Measurements from ENCODE around the gene IL17C. TPM values are rescaled to one million over a fixed set of nuclear protein-coding genes. Genes with fewer than 3 reads are reported as not detected.
A peak's percentile ranks its signal among the peaks of the same experiment; 100 is the strongest.

Gene IL17C
- total and polyA plus RNA-seq, 10 of the 15 experiments (the other 5 are each of a cell fraction or from before 2014, with no cell fraction given) = not detected

DNA sequence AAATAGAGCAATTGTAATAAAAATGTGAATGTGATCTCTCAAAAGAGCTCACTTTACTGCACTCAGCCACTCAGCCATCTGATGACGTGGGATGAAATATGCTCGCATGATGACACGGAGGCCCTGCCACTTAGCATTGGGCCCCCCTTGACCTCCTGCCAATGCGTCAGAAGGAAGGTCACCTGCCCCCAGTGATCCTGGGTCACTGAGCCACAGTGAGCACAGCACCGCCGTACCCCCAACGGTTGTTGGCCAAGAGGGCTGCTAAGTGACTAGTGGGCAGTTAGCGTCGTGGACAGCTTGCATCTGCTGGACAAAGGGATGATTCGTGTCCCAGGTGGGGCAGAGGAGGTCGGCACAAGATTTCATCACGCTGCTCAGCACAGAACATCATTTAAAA lies 45.3 kb upstream of the IL17C start:
- peaks cover 4% of the 10 kb centered on the region for H3K4me1 ChIP-seq (ENCODE audit: control insufficient read depth, insufficient read depth, low read length)
- no TSS peak for BruUV-seq (replicated peaks)
- WGBS (ENCODE audit: insufficient coverage, insufficient replicate concordance, low lambda C conversion rate, missing lambda C conversion rate) = 99% methylated on average over 12 of the region's 12 CpGs
- ChIA-PET RAD21 (ENCODE audit: unreplicated experiment) (interaction anchor here (2.0 kb wide), 1 partner anchor 40 kb away, joined by 7 read pairs; no protein-coding TSS in a partner anchor), POLR2A (interaction anchor here (0.5 kb wide), 1 partner anchor 204 kb away, joined by 6 read pairs; no protein-coding TSS in a partner anchor), SMC1A (ENCODE audit: uncharacterized antibody, unreplicated experiment) (no interaction called here), CTCF (interaction anchor here (1.4 kb wide), 1 partner anchor 15 kb away, joined by 5 read pairs; no protein-coding TSS in a partner anchor)
- peaks cover 6 to 19% of the 10 kb centered on the region in 2 experiments; a peak in 3 of 4 replicates for H3K36me3 ChIP-seq (ENCODE audit: control insufficient read depth in 2 of 2, insufficient read depth in 2 of 2, low read length in 1 of 2)
- ATAC-seq (no peak), DNase-seq (ENCODE audit: low read depth, low spot score) (no peak), FAIRE-seq (no peak)
- no peak overlapping the region for H3K27ac ChIP-seq (ENCODE audit: control insufficient read depth, insufficient read depth)
- no peak overlapping the region for H3K4me2 ChIP-seq (ENCODE audit: control insufficient read depth, insufficient read depth)
- intact Hi-C loops (cut with micrococcal nuclease; ENCODE audit: unreplicated experiment) (no loop called here), in situ Hi-C loops (cut with MboI) (no loop called here)
- H3K79me2 ChIP-seq (ENCODE audit: control insufficient read depth, insufficient read depth, low read length) = peaks cover 15% of the 10 kb centered on the region
- H3K27me3 ChIP-seq (replicated peaks in 1 of 2; ENCODE audit: control insufficient read depth in 2 of 2, insufficient read depth in 2 of 2, low read length in 1 of 2) = no peaks in the 10 kb centered on the region
- no peaks in the 10 kb centered on the region for H4K20me1 ChIP-seq (ENCODE audit: control insufficient read depth, insufficient read depth)
- no peak overlapping the region for H3K4me3 ChIP-seq
- no peak overlapping the region for H2AFZ ChIP-seq (ENCODE audit: control insufficient read depth, low read depth, low read length)
- H3K9ac ChIP-seq (ENCODE audit: control insufficient read depth, insufficient read depth, low read length) = no peak overlapping the region
- no peak for TF ChIP-seq BACH1 (IDR thresholded peaks at IDR 0.05; ENCODE audit: borderline replicate concordance)
- no peak for TF ChIP-seq STAT3 (IDR thresholded peaks at IDR 0.05; ENCODE audit: low read depth, low read length)
- H3K9me3 ChIP-seq (replicated peaks; ENCODE audit: control insufficient read depth, insufficient read depth, low read length) = no peaks in the 10 kb centered on the region

DNA sequence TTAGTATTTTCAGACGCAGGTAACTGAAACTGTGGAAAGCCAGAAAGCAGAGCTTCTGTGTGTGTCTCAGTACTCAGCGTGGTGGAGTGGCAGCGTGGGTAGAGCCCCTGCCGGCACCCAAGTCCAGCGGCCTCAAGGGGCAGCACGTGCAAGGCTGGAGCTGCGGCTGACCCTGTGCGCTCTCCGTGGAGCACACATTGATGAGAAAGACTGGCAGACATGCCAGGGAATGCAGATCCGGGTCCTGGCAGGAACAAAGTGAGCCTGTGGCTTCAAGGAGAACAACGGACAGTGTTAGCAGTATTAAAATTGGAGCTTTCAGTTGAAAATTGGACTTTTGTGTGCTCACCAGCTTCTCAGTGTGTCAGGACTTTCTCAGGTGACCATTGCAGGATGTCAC lies 44.9 kb upstream of the IL17C start:
- FAIRE-seq = no peak
- H3K27ac ChIP-seq (ENCODE audit: control insufficient read depth, insufficient read depth) = no peak overlapping the region
- H2AFZ ChIP-seq (ENCODE audit: control insufficient read depth, low read depth, low read length) = no peak overlapping the region
- no peak for DNase-seq (ENCODE audit: low read depth, low spot score)
- H3K9ac ChIP-seq (ENCODE audit: control insufficient read depth, insufficient read depth, low read length) = no peak overlapping the region
- in situ Hi-C loops (cut with MboI) (no loop called here), intact Hi-C loops (cut with micrococcal nuclease; ENCODE audit: unreplicated experiment) (no loop called here)
- H3K9me3 ChIP-seq (replicated peaks; ENCODE audit: control insufficient read depth, insufficient read depth, low read length) = no peaks in the 10 kb centered on the region
- ATAC-seq = no peak
- H3K27me3 ChIP-seq (replicated peaks in 1 of 2; ENCODE audit: control insufficient read depth in 2 of 2, insufficient read depth in 2 of 2, low read length in 1 of 2) = no peaks in the 10 kb centered on the region
- H3K79me2 ChIP-seq (ENCODE audit: control insufficient read depth, insufficient read depth, low read length) = peaks cover 15% of the 10 kb centered on the region
- BruUV-seq (replicated peaks) = TSS peak; percentile 80
- peaks cover 9 to 16% of the 10 kb centered on the region in 2 experiments; a peak in 3 of 4 replicates for H3K36me3 ChIP-seq (ENCODE audit: control insufficient read depth in 2 of 2, insufficient read depth in 2 of 2, low read length in 1 of 2)
- TF ChIP-seq SIN3A (IDR thresholded peaks at IDR 0.05; ENCODE audit: low read depth, low read length) = no peak
- TF ChIP-seq IRF4 (IDR thresholded peaks at IDR 0.05; ENCODE audit: low read depth, low read length) = no peak
- no peak for TF ChIP-seq EED (IDR thresholded peaks at IDR 0.05; ENCODE audit: low read depth)
- TF ChIP-seq, protein P1, sequence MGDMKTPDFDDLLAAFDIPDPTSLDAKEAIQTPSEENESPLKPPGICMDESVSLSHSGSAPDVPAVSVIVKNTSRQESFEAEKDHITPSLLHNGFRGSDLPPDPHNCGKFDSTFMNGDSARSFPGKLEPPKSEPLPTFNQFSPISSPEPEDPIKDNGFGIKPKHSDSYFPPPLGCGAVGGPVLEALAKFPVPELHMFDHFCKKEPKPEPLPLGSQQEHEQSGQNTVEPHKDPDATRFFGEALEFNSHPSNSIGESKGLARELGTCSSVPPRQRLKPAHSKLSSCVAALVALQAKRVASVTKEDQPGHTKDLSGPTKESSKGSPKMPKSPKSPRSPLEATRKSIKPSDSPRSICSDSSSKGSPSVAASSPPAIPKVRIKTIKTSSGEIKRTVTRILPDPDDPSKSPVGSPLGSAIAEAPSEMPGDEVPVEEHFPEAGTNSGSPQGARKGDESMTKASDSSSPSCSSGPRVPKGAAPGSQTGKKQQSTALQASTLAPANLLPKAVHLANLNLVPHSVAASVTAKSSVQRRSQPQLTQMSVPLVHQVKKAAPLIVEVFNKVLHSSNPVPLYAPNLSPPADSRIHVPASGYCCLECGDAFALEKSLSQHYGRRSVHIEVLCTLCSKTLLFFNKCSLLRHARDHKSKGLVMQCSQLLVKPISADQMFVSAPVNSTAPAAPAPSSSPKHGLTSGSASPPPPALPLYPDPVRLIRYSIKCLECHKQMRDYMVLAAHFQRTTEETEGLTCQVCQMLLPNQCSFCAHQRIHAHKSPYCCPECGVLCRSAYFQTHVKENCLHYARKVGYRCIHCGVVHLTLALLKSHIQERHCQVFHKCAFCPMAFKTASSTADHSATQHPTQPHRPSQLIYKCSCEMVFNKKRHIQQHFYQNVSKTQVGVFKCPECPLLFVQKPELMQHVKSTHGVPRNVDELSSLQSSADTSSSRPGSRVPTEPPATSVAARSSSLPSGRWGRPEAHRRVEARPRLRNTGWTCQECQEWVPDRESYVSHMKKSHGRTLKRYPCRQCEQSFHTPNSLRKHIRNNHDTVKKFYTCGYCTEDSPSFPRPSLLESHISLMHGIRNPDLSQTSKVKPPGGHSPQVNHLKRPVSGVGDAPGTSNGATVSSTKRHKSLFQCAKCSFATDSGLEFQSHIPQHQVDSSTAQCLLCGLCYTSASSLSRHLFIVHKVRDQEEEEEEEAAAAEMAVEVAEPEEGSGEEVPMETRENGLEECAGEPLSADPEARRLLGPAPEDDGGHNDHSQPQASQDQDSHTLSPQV (IDR thresholded peaks at IDR 0.05) = no peak
- no peak for TF ChIP-seq SUPT20H (IDR thresholded peaks at IDR 0.05; ENCODE audit: borderline replicate concordance, control insufficient read depth, low read depth, low read length)
- TF ChIP-seq, protein P2, sequence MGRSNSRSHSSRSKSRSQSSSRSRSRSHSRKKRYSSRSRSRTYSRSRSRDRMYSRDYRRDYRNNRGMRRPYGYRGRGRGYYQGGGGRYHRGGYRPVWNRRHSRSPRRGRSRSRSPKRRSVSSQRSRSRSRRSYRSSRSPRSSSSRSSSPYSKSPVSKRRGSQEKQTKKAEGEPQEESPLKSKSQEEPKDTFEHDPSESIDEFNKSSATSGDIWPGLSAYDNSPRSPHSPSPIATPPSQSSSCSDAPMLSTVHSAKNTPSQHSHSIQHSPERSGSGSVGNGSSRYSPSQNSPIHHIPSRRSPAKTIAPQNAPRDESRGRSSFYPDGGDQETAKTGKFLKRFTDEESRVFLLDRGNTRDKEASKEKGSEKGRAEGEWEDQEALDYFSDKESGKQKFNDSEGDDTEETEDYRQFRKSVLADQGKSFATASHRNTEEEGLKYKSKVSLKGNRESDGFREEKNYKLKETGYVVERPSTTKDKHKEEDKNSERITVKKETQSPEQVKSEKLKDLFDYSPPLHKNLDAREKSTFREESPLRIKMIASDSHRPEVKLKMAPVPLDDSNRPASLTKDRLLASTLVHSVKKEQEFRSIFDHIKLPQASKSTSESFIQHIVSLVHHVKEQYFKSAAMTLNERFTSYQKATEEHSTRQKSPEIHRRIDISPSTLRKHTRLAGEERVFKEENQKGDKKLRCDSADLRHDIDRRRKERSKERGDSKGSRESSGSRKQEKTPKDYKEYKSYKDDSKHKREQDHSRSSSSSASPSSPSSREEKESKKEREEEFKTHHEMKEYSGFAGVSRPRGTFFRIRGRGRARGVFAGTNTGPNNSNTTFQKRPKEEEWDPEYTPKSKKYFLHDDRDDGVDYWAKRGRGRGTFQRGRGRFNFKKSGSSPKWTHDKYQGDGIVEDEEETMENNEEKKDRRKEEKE (IDR thresholded peaks at IDR 0.05) = no peak
- TF ChIP-seq POLR2AphosphoS5 (IDR thresholded peaks at IDR 0.05; ENCODE audit: low read length) = 0 out of 2 replicates have a peak, but pooled peaks have one; percentile 39
- no peak overlapping the region for H3K4me2 ChIP-seq (ENCODE audit: control insufficient read depth, insufficient read depth)
- WGBS (ENCODE audit: insufficient coverage, insufficient replicate concordance, low lambda C conversion rate, missing lambda C conversion rate) = 96% methylated on average over 11 of the region's 11 CpGs
- H3K4me3 ChIP-seq = no peak overlapping the region
- ChIA-PET RAD21 (ENCODE audit: unreplicated experiment) (no interaction called here), CTCF (interaction anchor here (1.4 kb wide), 1 partner anchor 14 kb away, joined by 5 read pairs; no protein-coding TSS in a partner anchor), SMC1A (ENCODE audit: uncharacterized antibody, unreplicated experiment) (no interaction called here), POLR2A (interaction anchor here (0.5 kb wide), 1 partner anchor 204 kb away, joined by 6 read pairs; no protein-coding TSS in a partner anchor)
- H3K4me1 ChIP-seq (ENCODE audit: control insufficient read depth, insufficient read depth, low read length) = peaks cover 4% of the 10 kb centered on the region
- H4K20me1 ChIP-seq (ENCODE audit: control insufficient read depth, insufficient read depth) = no peaks in the 10 kb centered on the region
